ENCODE measurements around the gene CD48. TPM values are rescaled to one million over a fixed set of nuclear protein-coding genes. Genes with fewer than 3 reads are reported as not detected.
"Not testable (repeated sequence)": the region's sequence is repeated elsewhere in the genome, so short reads cannot be mapped to it uniquely, and the experiment has no call there.

The CD48 gene
- total and polyA plus RNA-seq, 2 experiments from 2014 or later = 0.30 TPM; not detected in 1

- H3K36me3 ChIP-seq (replicated peaks; ENCODE audit: insufficient read depth, low read depth) = no peaks in the 10 kb centered on the region
- H3K4me3 ChIP-seq = no peak overlapping the region
- no peaks in the 10 kb centered on the region for H3K4me1 ChIP-seq (ENCODE audit: insufficient read depth)
- H3K27ac ChIP-seq = no peak overlapping the region
- H3K27me3 ChIP-seq = no peaks in the 10 kb centered on the region
- TF ChIP-seq EZH2 (IDR thresholded peaks at IDR 0.05; ENCODE audit: borderline replicate concordance) = no peak
- TF ChIP-seq, protein P1, sequence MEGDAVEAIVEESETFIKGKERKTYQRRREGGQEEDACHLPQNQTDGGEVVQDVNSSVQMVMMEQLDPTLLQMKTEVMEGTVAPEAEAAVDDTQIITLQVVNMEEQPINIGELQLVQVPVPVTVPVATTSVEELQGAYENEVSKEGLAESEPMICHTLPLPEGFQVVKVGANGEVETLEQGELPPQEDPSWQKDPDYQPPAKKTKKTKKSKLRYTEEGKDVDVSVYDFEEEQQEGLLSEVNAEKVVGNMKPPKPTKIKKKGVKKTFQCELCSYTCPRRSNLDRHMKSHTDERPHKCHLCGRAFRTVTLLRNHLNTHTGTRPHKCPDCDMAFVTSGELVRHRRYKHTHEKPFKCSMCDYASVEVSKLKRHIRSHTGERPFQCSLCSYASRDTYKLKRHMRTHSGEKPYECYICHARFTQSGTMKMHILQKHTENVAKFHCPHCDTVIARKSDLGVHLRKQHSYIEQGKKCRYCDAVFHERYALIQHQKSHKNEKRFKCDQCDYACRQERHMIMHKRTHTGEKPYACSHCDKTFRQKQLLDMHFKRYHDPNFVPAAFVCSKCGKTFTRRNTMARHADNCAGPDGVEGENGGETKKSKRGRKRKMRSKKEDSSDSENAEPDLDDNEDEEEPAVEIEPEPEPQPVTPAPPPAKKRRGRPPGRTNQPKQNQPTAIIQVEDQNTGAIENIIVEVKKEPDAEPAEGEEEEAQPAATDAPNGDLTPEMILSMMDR (IDR thresholded peaks at IDR 0.05; ENCODE audit: poor library complexity) = no peak
- no peak for TF ChIP-seq EZH2phosphoT487 (IDR thresholded peaks at IDR 0.05; ENCODE audit: low read depth, severe bottlenecking, unreplicated experiment)
- H3K4me2 ChIP-seq = no peak overlapping the region
- no peak overlapping the region for H2AFZ ChIP-seq
- no peaks in the 10 kb centered on the region for H3K9me2 ChIP-seq (replicated peaks; ENCODE audit: insufficient read depth)
- no peaks in the 10 kb centered on the region for H4K20me1 ChIP-seq (ENCODE audit: insufficient read depth, poor library complexity, severe bottlenecking)
- DNase-seq (ENCODE audit: low spot score) = no peak
- no peaks in the 10 kb centered on the region for H3K9me3 ChIP-seq (ENCODE audit: low read depth)
- no peaks in the 10 kb centered on the region for H3K79me2 ChIP-seq
Measured at GRCh38 chr1:160705742-160706141, 5.9 kb downstream of the CD48 start.

- H4K20me1 ChIP-seq (ENCODE audit: insufficient read depth, poor library complexity, severe bottlenecking); H2AFZ ChIP-seq; H3K9me3 ChIP-seq (ENCODE audit: low read depth); H3K27me3 ChIP-seq; H3K4me2 ChIP-seq; H3K9me2 ChIP-seq (replicated peaks; ENCODE audit: insufficient read depth); H3K79me2 ChIP-seq; H3K36me3 ChIP-seq (replicated peaks; ENCODE audit: insufficient read depth, low read depth); H3K4me3 ChIP-seq; H3K27ac ChIP-seq; DNase-seq (ENCODE audit: low spot score); H3K4me1 ChIP-seq (ENCODE audit: insufficient read depth): not testable (repeated sequence)
- 91% methylated on average over 3 of the region's 3 CpGs for WGBS (ENCODE audit: low lambda C conversion rate, missing lambda C conversion rate)
Measured at GRCh38 chr1:160705212-160705621, 6.4 kb downstream of the CD48 start.

- Histone ChIP-seq H3K79me2 (no peaks in the 10 kb centered on the region), H2AFZ (no peak overlapping the region), H3K4me2 (no peak overlapping the region), H3K27ac (no peak overlapping the region), H3K9me3 (ENCODE audit: low read depth) (no peaks in the 10 kb centered on the region), H3K4me3 (no peak overlapping the region), H3K9me2 (replicated peaks; ENCODE audit: insufficient read depth) (no peaks in the 10 kb centered on the region), H3K4me1 (ENCODE audit: insufficient read depth) (no peaks in the 10 kb centered on the region), H3K36me3 (replicated peaks; ENCODE audit: insufficient read depth, low read depth) (no peaks in the 10 kb centered on the region), H3K27me3 (no peaks in the 10 kb centered on the region), H4K20me1 (ENCODE audit: insufficient read depth, poor library complexity, severe bottlenecking) (no peaks in the 10 kb centered on the region)
- no peak for DNase-seq (ENCODE audit: low spot score)
- TF ChIP-seq EZH2 (IDR thresholded peaks at IDR 0.05; ENCODE audit: borderline replicate concordance) (no peak), EZH2phosphoT487 (IDR thresholded peaks at IDR 0.05; ENCODE audit: low read depth, severe bottlenecking, unreplicated experiment) (no peak)
- TF ChIP-seq, protein P1 (IDR thresholded peaks at IDR 0.05; ENCODE audit: poor library complexity) = no peak
- whole genome bisulfite sequencing (ENCODE audit: low lambda C conversion rate, missing lambda C conversion rate) = 83% methylated on average over 4 of the region's 4 CpGs
Measured at GRCh38 chr1:160704250-160704649, 7.4 kb downstream of the CD48 start.

GRCh38 chr1:160702100-160702499 is 9.5 kb downstream of the CD48 start:
- DNase-seq (ENCODE audit: low spot score) = no peak
- no peak overlapping the region for H3K4me3 ChIP-seq
- H3K4me1 ChIP-seq (ENCODE audit: insufficient read depth) = no peaks in the 10 kb centered on the region
- no peaks in the 10 kb centered on the region for H3K9me3 ChIP-seq (ENCODE audit: low read depth)
- H4K20me1 ChIP-seq (ENCODE audit: insufficient read depth, poor library complexity, severe bottlenecking) = no peaks in the 10 kb centered on the region
- no peaks in the 10 kb centered on the region for H3K79me2 ChIP-seq
- TF ChIP-seq EZH2 (IDR thresholded peaks at IDR 0.05; ENCODE audit: borderline replicate concordance) = no peak
- TF ChIP-seq, protein P1 (IDR thresholded peaks at IDR 0.05; ENCODE audit: poor library complexity) = no peak
- no peak for TF ChIP-seq EZH2phosphoT487 (IDR thresholded peaks at IDR 0.05; ENCODE audit: low read depth, severe bottlenecking, unreplicated experiment)
- H3K27me3 ChIP-seq = no peaks in the 10 kb centered on the region
- H3K9me2 ChIP-seq (replicated peaks; ENCODE audit: insufficient read depth) = no peaks in the 10 kb centered on the region
- no peaks in the 10 kb centered on the region for H3K36me3 ChIP-seq (replicated peaks; ENCODE audit: insufficient read depth, low read depth)
- no peak overlapping the region for H3K4me2 ChIP-seq
- H3K27ac ChIP-seq = no peak overlapping the region
- no peak overlapping the region for H2AFZ ChIP-seq
- 92% methylated on average over 5 of the region's 5 CpGs for WGBS (ENCODE audit: low lambda C conversion rate, missing lambda C conversion rate)

DNA sequence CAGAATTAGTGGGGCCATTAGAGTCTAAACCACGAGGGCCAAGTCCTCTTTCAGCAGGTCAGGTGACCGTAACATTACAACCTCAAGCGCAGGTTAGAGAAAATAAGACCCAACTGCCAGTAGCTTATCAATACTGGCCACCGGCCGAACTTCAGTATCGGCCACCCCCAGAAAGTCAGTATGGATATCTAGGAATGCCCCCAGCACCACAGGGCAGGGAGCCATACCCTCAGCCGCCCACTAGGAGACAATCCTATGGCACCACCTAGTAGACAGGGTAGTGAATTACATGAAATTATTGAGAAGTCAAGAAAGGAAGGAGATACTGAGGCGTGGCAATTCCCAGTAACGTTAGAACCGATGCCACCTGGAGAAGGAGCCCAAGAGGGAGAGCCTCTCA is 19.2 kb downstream of the CD48 start:
- not testable (repeated sequence) for H3K27ac ChIP-seq; H2AFZ ChIP-seq; H3K9me2 ChIP-seq (replicated peaks; ENCODE audit: insufficient read depth); H4K20me1 ChIP-seq (ENCODE audit: insufficient read depth, poor library complexity, severe bottlenecking); H3K4me3 ChIP-seq; H3K4me1 ChIP-seq (ENCODE audit: insufficient read depth); H3K27me3 ChIP-seq; H3K9me3 ChIP-seq (ENCODE audit: low read depth); H3K36me3 ChIP-seq (replicated peaks; ENCODE audit: insufficient read depth, low read depth); H3K4me2 ChIP-seq; H3K79me2 ChIP-seq; DNase-seq (ENCODE audit: low spot score)
- WGBS (ENCODE audit: low lambda C conversion rate, missing lambda C conversion rate) = 90% methylated on average over 10 of the region's 10 CpGs
